ENCODE results near the gene FREM3. TPM values are rescaled to one million over a fixed set of nuclear protein-coding genes. Genes with fewer than 3 reads are reported as not detected.
"Not testable (repeated sequence)": the region's sequence is repeated elsewhere in the genome, so short reads cannot be mapped to it uniquely, and the experiment has no call there.

Gene FREM3
- total and polyA plus RNA-seq, 2 experiments from 2014 or later: not detected

- Histone ChIP-seq H3K79me2 (ENCODE audit: insufficient read depth) (peaks cover 28% of the 10 kb centered on the region), H2AFZ (no peak overlapping the region), H3K4me2 (ENCODE audit: unreplicated experiment) (no peak overlapping the region), H3K4me3 (no peak overlapping the region), H3K9ac (no peak overlapping the region), H3K36me3 (ENCODE audit: low read depth) (peaks cover 82% of the 10 kb centered on the region), H3K9me3 (ENCODE audit: low read depth) (no peaks in the 10 kb centered on the region), H3K27me3 (replicated peaks; ENCODE audit: insufficient read depth) (no peaks in the 10 kb centered on the region), H3F3A (ENCODE audit: insufficient read depth) (no peaks in the 10 kb centered on the region), H3K27ac (no peak overlapping the region), H3K4me1 (ENCODE audit: insufficient read depth) (no peaks in the 10 kb centered on the region), H3K9me2 (ENCODE audit: insufficient read depth) (no peaks in the 10 kb centered on the region), H4K20me1 (ENCODE audit: insufficient read depth) (no peaks in the 10 kb centered on the region)
- 97 to 98% methylated on average over 3 to 4 of the region's 4 CpGs for WGBS, 2 experiments (ENCODE audit: low coverage in 1 of 2, low lambda C conversion rate in 2 of 2, missing lambda C conversion rate in 2 of 2)
- no peak for DNase-seq
- in situ Hi-C loops (cut with MboI): no loop called here
- TF ChIP-seq EZH2phosphoT487 (IDR thresholded peaks at IDR 0.05; ENCODE audit: insufficient read depth, low read depth) (no peak), EZH2 (IDR thresholded peaks at IDR 0.05; ENCODE audit: insufficient read depth, poor library complexity, severe bottlenecking) (no peak)
Measured at GRCh38 chr4:143538979-143539669, 161.4 kb downstream of the FREM3 start.

GRCh38 chr4:143531788-143532491 is 168.5 kb downstream of the FREM3 start:
- WGBS, 2 experiments (ENCODE audit: low coverage in 1 of 2, low lambda C conversion rate in 2 of 2, missing lambda C conversion rate in 2 of 2): 98 to 99% methylated on average over 2 of the region's 2 CpGs
- Histone ChIP-seq H3K9ac (no peak overlapping the region), H3K9me3 (ENCODE audit: low read depth) (no peaks in the 10 kb centered on the region), H3K36me3 (ENCODE audit: low read depth) (peaks cover 88% of the 10 kb centered on the region), H3K79me2 (ENCODE audit: insufficient read depth) (peaks cover 68% of the 10 kb centered on the region), H4K20me1 (ENCODE audit: insufficient read depth) (no peaks in the 10 kb centered on the region), H3K4me3 (no peak overlapping the region), H2AFZ (no peak overlapping the region), H3K27me3 (replicated peaks; ENCODE audit: insufficient read depth) (no peaks in the 10 kb centered on the region), H3K4me1 (ENCODE audit: insufficient read depth) (no peaks in the 10 kb centered on the region), H3F3A (ENCODE audit: insufficient read depth) (0 out of 2 replicates have a peak, but pooled peaks cover 11% of the 10 kb centered on the region), H3K9me2 (ENCODE audit: insufficient read depth) (no peaks in the 10 kb centered on the region), H3K4me2 (ENCODE audit: unreplicated experiment) (no peak overlapping the region), H3K27ac (no peak overlapping the region)
- TF ChIP-seq EZH2 (IDR thresholded peaks at IDR 0.05; ENCODE audit: insufficient read depth, poor library complexity, severe bottlenecking): no peak
- DNase-seq: no peak
- in situ Hi-C loops (cut with MboI): no loop called here

- peaks cover 73% of the 10 kb centered on the region for H3K79me2 ChIP-seq (ENCODE audit: insufficient read depth)
- H4K20me1 ChIP-seq (ENCODE audit: insufficient read depth): no peaks in the 10 kb centered on the region
- TF ChIP-seq EZH2phosphoT487 (IDR thresholded peaks at IDR 0.05; ENCODE audit: insufficient read depth, low read depth) (no peak), EZH2 (IDR thresholded peaks at IDR 0.05; ENCODE audit: insufficient read depth, poor library complexity, severe bottlenecking) (no peak)
- H3K9me2 ChIP-seq (ENCODE audit: insufficient read depth): no peaks in the 10 kb centered on the region
- H3F3A ChIP-seq (ENCODE audit: insufficient read depth): 0 out of 2 replicates have a peak, but pooled peaks cover 11% of the 10 kb centered on the region
- in situ Hi-C loops (cut with MboI): no loop called here
- peak; percentile 45 for DNase-seq
- no peak overlapping the region for H3K27ac ChIP-seq
- 8 to 15% methylated on average over 1 of the region's 1 CpG for WGBS, 2 experiments (ENCODE audit: low coverage in 1 of 2, low lambda C conversion rate in 2 of 2, missing lambda C conversion rate in 2 of 2)
- H3K36me3 ChIP-seq (ENCODE audit: low read depth): peaks cover 88% of the 10 kb centered on the region
- no peaks in the 10 kb centered on the region for H3K4me1 ChIP-seq (ENCODE audit: insufficient read depth)
- H3K4me3 ChIP-seq: no peak overlapping the region
- H2AFZ ChIP-seq: no peak overlapping the region
- no peaks in the 10 kb centered on the region for H3K9me3 ChIP-seq (ENCODE audit: low read depth)
- no peaks in the 10 kb centered on the region for H3K27me3 ChIP-seq (replicated peaks; ENCODE audit: insufficient read depth)
- H3K9ac ChIP-seq: no peak overlapping the region
- H3K4me2 ChIP-seq (ENCODE audit: unreplicated experiment): no peak overlapping the region
Measured at GRCh38 chr4:143531380-143531779, 169.1 kb downstream of the FREM3 start.

- H4K20me1 ChIP-seq (ENCODE audit: insufficient read depth); H3K4me2 ChIP-seq (ENCODE audit: unreplicated experiment); H3K9me2 ChIP-seq (ENCODE audit: insufficient read depth); H3K27ac ChIP-seq; H3K27me3 ChIP-seq (replicated peaks; ENCODE audit: insufficient read depth); H3K9ac ChIP-seq; in situ Hi-C loops (cut with MboI); H2AFZ ChIP-seq; H3K4me1 ChIP-seq (ENCODE audit: insufficient read depth); H3K4me3 ChIP-seq; H3K9me3 ChIP-seq (ENCODE audit: low read depth); DNase-seq: not testable (repeated sequence)
- peaks cover 88% of the 10 kb centered on the region for H3K36me3 ChIP-seq (ENCODE audit: low read depth)
- 83 to 84% methylated on average over 4 of the region's 4 CpGs for WGBS, 2 experiments (ENCODE audit: low coverage in 1 of 2, low lambda C conversion rate in 2 of 2, missing lambda C conversion rate in 2 of 2)
- H3K79me2 ChIP-seq (ENCODE audit: insufficient read depth): peaks cover 93% of the 10 kb centered on the region
- 0 out of 2 replicates have a peak, but pooled peaks cover 11% of the 10 kb centered on the region for H3F3A ChIP-seq (ENCODE audit: insufficient read depth)
Measured at GRCh38 chr4:143528046-143528445, 172.4 kb downstream of the FREM3 start.

Other genes starting within 250 kb of the FREM3 start
- 27.6 and 29.8 TPM in 2 replicates for gene SMARCA5, start 187.0 kb downstream of the FREM3 start, total RNA-seq (2014; rRNA removed; shearing (Covaris generic))
- 34.5 and 35.1 TPM in 2 replicates for gene SMARCA5, start 187.0 kb downstream of the FREM3 start, polyA plus RNA-seq (2016; fragmentation: Nextera tagmentation; extraction: Ambion mirVana)
- 2.5 and 6.6 TPM in 2 replicates for gene GYPE, start 204.9 kb upstream of the FREM3 start, total RNA-seq (2014; rRNA removed; shearing (Covaris generic))
- 4.0 and 4.7 TPM in 2 replicates for gene GYPE, start 204.9 kb upstream of the FREM3 start, polyA plus RNA-seq (2016; fragmentation: Nextera tagmentation; extraction: Ambion mirVana)

All from GM23248 (cell line).